WTC11 (cell line): ENCODE measurements around the gene TEX35. TPM values are rescaled to one million over a fixed set of nuclear protein-coding genes. Genes with fewer than 3 reads are reported as not detected.

Source experiments
- ATAC-seq: fragments of 200-7000 bp; cut with Tn5 transposase; 2 replicates; pipeline ENCODE4 v1.10.0; 2021; ENCODE audit warnings: mild to moderate bottlenecking, moderate library complexity
- CTCF ChIA-PET: fragments of 300-600 bp; sonication (Branson Sonifier 250); formaldehyde crosslinking; loops from one replicate; lab custom pipeline; 2021; ENCODE audit warnings: antibody characterized with exemption; lab: Charles Lee
- POLR2A ChIA-PET: fragments of 350-600 bp; sonication (Branson Sonifier 250); formaldehyde crosslinking; loops from one replicate; lab custom pipeline; 2021; ENCODE audit warnings: antibody characterized with exemption; lab: Charles Lee
- DNase-seq: peaks from one replicate; pipeline ENCODE4 v3.0.0; 2021; ENCODE audit warnings: low spot score
- H3K27ac Mint-ChIP-seq: 2 replicates; pipeline ENCODE4 v1.8.0; 2021; ENCODE audit warnings: mixed read lengths
- H3K27me3 Mint-ChIP-seq: 2 replicates; pipeline ENCODE4 v1.8.0; 2021; ENCODE audit warnings: low read depth, mild to moderate bottlenecking, moderate library complexity, mixed read lengths
- H3K36me3 Mint-ChIP-seq: 2 replicates; pipeline ENCODE4 v1.8.0; 2021; ENCODE audit warnings: mixed read lengths
- H3K4me1 Mint-ChIP-seq: 2 replicates; pipeline ENCODE4 v1.8.0; 2022; ENCODE audit warnings: mixed read lengths
- H3K4me3 Mint-ChIP-seq: 2 replicates; pipeline ENCODE4 v1.8.0; 2021; ENCODE audit warnings: mild to moderate bottlenecking, moderate library complexity, mixed read lengths
- H3K9me3 Mint-ChIP-seq: 2 replicates; pipeline ENCODE4 v1.8.0; 2021; ENCODE audit warnings: mixed read lengths
- ATF1 ChIP-seq: sonication (generic); formaldehyde crosslinking; IDR thresholded peaks from 2 replicates; pipeline ENCODE4 v1.8.1; 2023; ENCODE audit warnings: mild to moderate bottlenecking, moderate library complexity, missing genetic modification reagents
- ATF2 ChIP-seq: sonication (generic); formaldehyde crosslinking; IDR thresholded peaks from 2 replicates; pipeline ENCODE4 v1.8.1; 2022; ENCODE audit warnings: low read depth, missing genetic modification reagents, borderline replicate concordance
- EMX1 ChIP-seq: fragments of 250-450 bp; sonication (Bioruptor Pico); IDR thresholded peaks from 2 replicates; pipeline ENCODE4 v1.8.0; 2021; ENCODE audit warnings: mild to moderate bottlenecking
- ETV6 ChIP-seq: sonication (generic); formaldehyde crosslinking; IDR thresholded peaks from 2 replicates; pipeline ENCODE4 v1.8.1; 2022; ENCODE audit warnings: mild to moderate bottlenecking, missing genetic modification reagents
- FOXP4 ChIP-seq: sonication (generic); formaldehyde crosslinking; IDR thresholded peaks from 2 replicates; pipeline ENCODE4 v1.8.0; 2022; ENCODE audit warnings: mild to moderate bottlenecking, missing genetic modification reagents
- IRF2 ChIP-seq: sonication (generic); formaldehyde crosslinking; IDR thresholded peaks from 2 replicates; pipeline ENCODE4 v1.8.0; 2022; ENCODE audit warnings: low read depth, missing genetic modification reagents, borderline replicate concordance
- JAZF1 ChIP-seq: fragments of 250-450 bp; sonication (Bioruptor Pico); IDR thresholded peaks from 2 replicates; pipeline ENCODE4 v1.9.0; 2021; ENCODE audit warnings: moderate library complexity, mild to moderate bottlenecking, inconsistent platforms
- JUN ChIP-seq: sonication (generic); formaldehyde crosslinking; IDR thresholded peaks from 2 replicates; pipeline ENCODE4 v1.8.0; 2023; ENCODE audit warnings: mild to moderate bottlenecking, missing genetic modification reagents
- NFE2L1 ChIP-seq: sonication (generic); formaldehyde crosslinking; IDR thresholded peaks from 2 replicates; pipeline ENCODE4 v1.8.1; 2023; ENCODE audit warnings: missing genetic modification reagents
- NFYB ChIP-seq: sonication (generic); formaldehyde crosslinking; conservative IDR thresholded peaks from 2 replicates; pipeline ENCODE4 v1.8.0; 2022; ENCODE audit warnings: low read depth, missing genetic modification reagents
- NR2C2 ChIP-seq: sonication (generic); formaldehyde crosslinking; IDR thresholded peaks from 2 replicates; pipeline ENCODE4 v1.8.0; 2022; ENCODE audit warnings: mild to moderate bottlenecking, missing genetic modification reagents
- RELA ChIP-seq: sonication (generic); formaldehyde crosslinking; IDR thresholded peaks from 2 replicates; pipeline ENCODE4 v1.8.1; 2022; ENCODE audit warnings: missing genetic modification reagents, mild to moderate bottlenecking, borderline replicate concordance
- SMAD4 ChIP-seq: sonication (generic); formaldehyde crosslinking; IDR thresholded peaks from 2 replicates; pipeline ENCODE4 v1.8.0; 2022; ENCODE audit warnings: mild to moderate bottlenecking, missing genetic modification reagents
- SOX15 ChIP-seq: fragments of 250-450 bp; sonication (Bioruptor Pico); IDR thresholded peaks from 2 replicates; pipeline ENCODE4 v1.9.0; 2021; ENCODE audit warnings: mild to moderate bottlenecking
- SP1 ChIP-seq: sonication (generic); formaldehyde crosslinking; conservative IDR thresholded peaks from 2 replicates; pipeline ENCODE4 v1.8.1; 2022; ENCODE audit warnings: missing genetic modification reagents
- TEAD4 ChIP-seq: sonication (generic); formaldehyde crosslinking; IDR thresholded peaks from 2 replicates; pipeline ENCODE4 v1.8.0; 2022; ENCODE audit warnings: mild to moderate bottlenecking, missing genetic modification reagents
- USF1 ChIP-seq: sonication (generic); formaldehyde crosslinking; IDR thresholded peaks from 2 replicates; pipeline ENCODE4 v1.8.0; 2022; ENCODE audit warnings: mild to moderate bottlenecking, missing genetic modification reagents
- ZBTB21 ChIP-seq: sonication (generic); formaldehyde crosslinking; IDR thresholded peaks from 2 replicates; pipeline ENCODE4 v1.8.1; 2023; ENCODE audit warnings: mild to moderate bottlenecking, missing genetic modification reagents, borderline replicate concordance
- ZNF219 ChIP-seq: sonication (generic); formaldehyde crosslinking; IDR thresholded peaks from 2 replicates; pipeline ENCODE4 v1.8.0; 2023; ENCODE audit warnings: missing genetic modification reagents, mild to moderate bottlenecking, borderline replicate concordance
- ZNF317 ChIP-seq: sonication (generic); formaldehyde crosslinking; IDR thresholded peaks from 2 replicates; pipeline ENCODE4 v1.8.1; 2023; ENCODE audit warnings: low read depth, mild to moderate bottlenecking, moderate library complexity, missing genetic modification reagents, borderline replicate concordance
- total RNA-seq: library from RNA; stranded (reverse); gene quantifications from 3 replicates; pipeline ENCODE4 v1.2.3, GENCODE V29; 2021
- TF ChIP-seq, protein P1 (sequence below): sonication (generic); formaldehyde crosslinking; IDR thresholded peaks from 2 replicates; pipeline ENCODE4 v1.8.0; 2022; ENCODE audit warnings: mild to moderate bottlenecking, missing genetic modification reagents
- TF ChIP-seq, protein P2 (sequence below): sonication (generic); formaldehyde crosslinking; IDR thresholded peaks from 2 replicates; pipeline ENCODE4 v1.8.0; 2023; ENCODE audit warnings: mild to moderate bottlenecking, missing genetic modification reagents
- TF ChIP-seq, protein P3 (sequence below): sonication (generic); formaldehyde crosslinking; conservative IDR thresholded peaks from 2 replicates; pipeline ENCODE4 v1.8.1; 2023; ENCODE audit warnings: mild to moderate bottlenecking, low read depth, missing genetic modification reagents, moderate library complexity
- TF ChIP-seq, protein P4 (sequence below): fragments of 250-450 bp; sonication (Bioruptor Pico); IDR thresholded peaks from 2 replicates; pipeline ENCODE4 v1.9.0; 2021; ENCODE audit warnings: moderate library complexity, mild to moderate bottlenecking, inconsistent platforms, borderline replicate concordance

Gene TEX35
- total RNA-seq, 1 experiment from 2014 or later, result not detected

- TF ChIP-seq EMX1 (no peak), ZNF219 (CRISPR knock-in tag) (no peak), NFE2L1 (no peak), ETV6 (CRISPR knock-in tag) (no peak), JUN (CRISPR knock-in tag) (no peak)
- TF ChIP-seq, protein P1, sequence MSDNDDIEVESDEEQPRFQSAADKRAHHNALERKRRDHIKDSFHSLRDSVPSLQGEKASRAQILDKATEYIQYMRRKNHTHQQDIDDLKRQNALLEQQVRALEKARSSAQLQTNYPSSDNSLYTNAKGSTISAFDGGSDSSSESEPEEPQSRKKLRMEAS, result no peak
Measured at GRCh38 chr1:178506669-178507068, 6.2 kb upstream of the TEX35 start (continued).

DNA sequence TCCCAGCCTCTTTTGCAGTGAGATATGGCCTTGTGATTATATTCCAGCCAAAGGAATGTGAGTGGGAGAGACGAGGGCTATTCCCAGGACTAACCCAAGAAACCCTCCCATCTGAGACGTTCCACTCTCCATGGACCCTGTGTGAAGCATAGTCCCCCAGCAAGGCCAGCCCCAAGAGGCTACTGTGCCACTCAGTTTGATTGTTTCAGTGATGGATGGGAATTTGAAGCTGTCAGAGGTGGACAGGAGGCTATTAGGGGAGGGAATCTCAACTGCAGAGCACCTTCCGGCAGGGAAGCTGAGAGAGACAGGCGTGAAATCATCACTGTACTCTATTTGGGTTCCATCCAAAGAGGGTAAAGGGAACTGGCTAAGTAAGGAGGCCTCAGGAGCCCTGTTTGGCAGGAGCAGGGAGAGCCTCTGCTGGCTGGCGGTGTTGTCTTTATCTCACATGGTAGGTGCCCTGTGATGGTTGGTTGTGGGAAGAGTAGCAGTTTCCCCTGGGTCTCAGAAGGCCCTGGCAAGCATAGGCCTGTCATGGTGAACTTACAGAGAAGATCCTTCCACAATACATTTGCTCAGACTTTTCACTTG lies 3.4 kb upstream of the TEX35 start:
- Mint-ChIP-seq H3K36me3 (no peaks in the 10 kb centered on the region), H3K4me1 (no peaks in the 10 kb centered on the region; the same call in 1 of the 2 replicates), H3K27ac (no peak overlapping the region), H3K27me3 (no peaks in the 10 kb centered on the region), H3K4me3 (no peak overlapping the region), H3K9me3 (no peaks in the 10 kb centered on the region)
- POLR2A ChIA-PET, result no interaction called here
- no peak for DNase-seq
- ATAC-seq, result no peak
- CTCF ChIA-PET, result interaction anchor here (1.0 to 6.4 kb wide), 2 partner anchors 8 to 23 kb away, joined by 3 to 54 read pairs; no protein-coding TSS in a partner anchor
- no peak for TF ChIP-seq RELA (CRISPR knock-in tag)
- TF ChIP-seq, protein P2, sequence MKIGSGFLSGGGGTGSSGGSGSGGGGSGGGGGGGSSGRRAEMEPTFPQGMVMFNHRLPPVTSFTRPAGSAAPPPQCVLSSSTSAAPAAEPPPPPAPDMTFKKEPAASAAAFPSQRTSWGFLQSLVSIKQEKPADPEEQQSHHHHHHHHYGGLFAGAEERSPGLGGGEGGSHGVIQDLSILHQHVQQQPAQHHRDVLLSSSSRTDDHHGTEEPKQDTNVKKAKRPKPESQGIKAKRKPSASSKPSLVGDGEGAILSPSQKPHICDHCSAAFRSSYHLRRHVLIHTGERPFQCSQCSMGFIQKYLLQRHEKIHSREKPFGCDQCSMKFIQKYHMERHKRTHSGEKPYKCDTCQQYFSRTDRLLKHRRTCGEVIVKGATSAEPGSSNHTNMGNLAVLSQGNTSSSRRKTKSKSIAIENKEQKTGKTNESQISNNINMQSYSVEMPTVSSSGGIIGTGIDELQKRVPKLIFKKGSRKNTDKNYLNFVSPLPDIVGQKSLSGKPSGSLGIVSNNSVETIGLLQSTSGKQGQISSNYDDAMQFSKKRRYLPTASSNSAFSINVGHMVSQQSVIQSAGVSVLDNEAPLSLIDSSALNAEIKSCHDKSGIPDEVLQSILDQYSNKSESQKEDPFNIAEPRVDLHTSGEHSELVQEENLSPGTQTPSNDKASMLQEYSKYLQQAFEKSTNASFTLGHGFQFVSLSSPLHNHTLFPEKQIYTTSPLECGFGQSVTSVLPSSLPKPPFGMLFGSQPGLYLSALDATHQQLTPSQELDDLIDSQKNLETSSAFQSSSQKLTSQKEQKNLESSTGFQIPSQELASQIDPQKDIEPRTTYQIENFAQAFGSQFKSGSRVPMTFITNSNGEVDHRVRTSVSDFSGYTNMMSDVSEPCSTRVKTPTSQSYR, result no peak
- no peak for TF ChIP-seq IRF2 (CRISPR knock-in tag)
- TF ChIP-seq EMX1, result no peak
- no peak for TF ChIP-seq SMAD4 (CRISPR knock-in tag)

- Mint-ChIP-seq H3K27me3 (no peaks in the 10 kb centered on the region), H3K9me3 (no peaks in the 10 kb centered on the region), H3K4me3 (no peak overlapping the region), H3K36me3 (no peaks in the 10 kb centered on the region), H3K27ac (no peak overlapping the region), H3K4me1 (no peaks in the 10 kb centered on the region; the same call in 1 of the 2 replicates)
- ATAC-seq (no peak), DNase-seq (no peak)
- TF ChIP-seq ATF1 (CRISPR knock-in tag), result no peak
- no peak for TF ChIP-seq NFYB (CRISPR knock-in tag)
- TF ChIP-seq JAZF1 (CRISPR knock-in tag), result no peak
- TF ChIP-seq ZBTB21, result no peak
- no peak for TF ChIP-seq SOX15 (CRISPR knock-in tag)
- TF ChIP-seq, protein P3, sequence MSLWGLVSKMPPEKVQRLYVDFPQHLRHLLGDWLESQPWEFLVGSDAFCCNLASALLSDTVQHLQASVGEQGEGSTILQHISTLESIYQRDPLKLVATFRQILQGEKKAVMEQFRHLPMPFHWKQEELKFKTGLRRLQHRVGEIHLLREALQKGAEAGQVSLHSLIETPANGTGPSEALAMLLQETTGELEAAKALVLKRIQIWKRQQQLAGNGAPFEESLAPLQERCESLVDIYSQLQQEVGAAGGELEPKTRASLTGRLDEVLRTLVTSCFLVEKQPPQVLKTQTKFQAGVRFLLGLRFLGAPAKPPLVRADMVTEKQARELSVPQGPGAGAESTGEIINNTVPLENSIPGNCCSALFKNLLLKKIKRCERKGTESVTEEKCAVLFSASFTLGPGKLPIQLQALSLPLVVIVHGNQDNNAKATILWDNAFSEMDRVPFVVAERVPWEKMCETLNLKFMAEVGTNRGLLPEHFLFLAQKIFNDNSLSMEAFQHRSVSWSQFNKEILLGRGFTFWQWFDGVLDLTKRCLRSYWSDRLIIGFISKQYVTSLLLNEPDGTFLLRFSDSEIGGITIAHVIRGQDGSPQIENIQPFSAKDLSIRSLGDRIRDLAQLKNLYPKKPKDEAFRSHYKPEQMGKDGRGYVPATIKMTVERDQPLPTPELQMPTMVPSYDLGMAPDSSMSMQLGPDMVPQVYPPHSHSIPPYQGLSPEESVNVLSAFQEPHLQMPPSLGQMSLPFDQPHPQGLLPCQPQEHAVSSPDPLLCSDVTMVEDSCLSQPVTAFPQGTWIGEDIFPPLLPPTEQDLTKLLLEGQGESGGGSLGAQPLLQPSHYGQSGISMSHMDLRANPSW (CRISPR knock-in tag), result no peak
- no peak for TF ChIP-seq ATF2 (CRISPR knock-in tag)
- TF ChIP-seq NR2C2, result no peak
- no peak for TF ChIP-seq FOXP4 (CRISPR knock-in tag)
- no peak for TF ChIP-seq USF1 (CRISPR knock-in tag)
- TF ChIP-seq, protein P4, sequence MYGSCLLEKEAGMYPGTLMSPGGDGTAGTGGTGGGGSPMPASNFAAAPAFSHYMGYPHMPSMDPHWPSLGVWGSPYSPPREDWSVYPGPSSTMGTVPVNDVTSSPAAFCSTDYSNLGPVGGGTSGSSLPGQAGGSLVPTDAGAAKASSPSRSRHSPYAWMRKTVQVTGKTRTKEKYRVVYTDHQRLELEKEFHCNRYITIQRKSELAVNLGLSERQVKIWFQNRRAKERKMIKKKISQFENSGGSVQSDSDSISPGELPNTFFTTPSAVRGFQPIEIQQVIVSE (CRISPR knock-in tag), result no peak
- no peak for TF ChIP-seq SP1 (CRISPR knock-in tag)
- no peak for TF ChIP-seq ZNF317 (CRISPR knock-in tag)
- no peak for TF ChIP-seq TEAD4
- TF ChIP-seq IRF2 (CRISPR knock-in tag), result no peak
- CTCF ChIA-PET, result interaction anchor here (6.4 kb wide), 1 partner anchor 9 kb away, joined by 54 read pairs; no protein-coding TSS in a partner anchor
- POLR2A ChIA-PET, result no interaction called here
Measured at GRCh38 chr1:178510155-178510554, 2.8 kb upstream of the TEX35 start.
